Lower lobe of right lung (tissue), 2 donors: ENCODE measurements around the gene TMEM150C. TPM values are rescaled to one million over a fixed set of nuclear protein-coding genes. Genes with fewer than 3 reads are reported as not detected.

Experiments
- ATAC-seq, 2 donors: fragments of 200-7000 bp; cut with Tn5 transposase; one replicate each; pipeline ENCODE4 v1.9.1; 2020 to 2022; ENCODE audit warnings: mild to moderate bottlenecking in 2 of 2, moderate library complexity in 2 of 2
- DNase-seq: peaks from one replicate; pipeline ENCODE4 v3.0.0-alpha.2; 2020
- H3K27ac ChIP-seq: fragments of 200-600 bp; one replicate; pipeline ENCODE4 v1.8.0; 2022
- H3K27me3 ChIP-seq: fragments of 200-600 bp; one replicate; pipeline ENCODE4 v1.8.0; 2022; ENCODE audit warnings: low read depth
- H3K36me3 ChIP-seq: fragments of 200-600 bp; one replicate; pipeline ENCODE4 v1.8.0; 2022; ENCODE audit warnings: mild to moderate bottlenecking
- H3K4me1 ChIP-seq: fragments of 200-600 bp; one replicate; pipeline ENCODE4 v1.8.0; 2022
- H3K4me3 ChIP-seq: fragments of 200-600 bp; one replicate; pipeline ENCODE4 v1.8.0; 2022; ENCODE audit warnings: mild to moderate bottlenecking
- H3K9me3 ChIP-seq: fragments of 200-600 bp; one replicate; pipeline ENCODE4 v1.8.0; 2022
- intact Hi-C: fragments of 100-400 bp; cut with DNase I; formaldehyde crosslinking; loops from one replicate; pipeline ENCODE4 v1.11.0; 2022
- total RNA-seq: library from RNA; stranded (reverse); fragmentation: NEBNext Ultra II Directional; extraction: Animal tissue kit (Norgen Biotek cat#: 25700); gene quantifications from one replicate; pipeline ENCODE4 v1.2.1, GENCODE V29; 2021
- TF ChIP-seq, protein P1 (sequence below): fragments of 200-600 bp; IDR thresholded peaks from one replicate; pipeline ENCODE4 v1.8.0; 2022; ENCODE audit warnings: antibody characterized with exemption, mild to moderate bottlenecking
- donor health status: DM: no; HTN: yes; CAD: no; lungs with severe emphysema.

TMEM150C gene
- total RNA-seq, 1 donor from 2014 or later, result 6.9 TPM

DNA sequence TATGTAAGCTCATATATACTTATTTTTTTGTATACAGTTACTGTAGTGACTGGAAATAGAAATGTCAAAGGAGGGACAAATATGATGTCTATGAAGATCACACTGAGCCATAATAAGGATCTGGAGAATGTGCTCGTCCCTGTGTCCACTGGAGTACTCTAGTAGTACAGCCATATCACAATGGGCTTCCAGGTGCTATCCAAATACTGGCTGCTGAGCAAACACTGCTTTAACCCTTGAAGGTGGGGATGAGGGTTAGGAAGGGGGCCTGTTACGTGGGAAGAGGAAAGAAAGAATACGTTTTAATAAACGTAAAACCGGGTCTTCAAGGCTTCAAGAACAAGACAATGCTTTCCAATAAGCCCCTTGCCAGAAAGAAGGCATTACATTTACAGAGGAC, 29.8 kb upstream of the TMEM150C start:
- Histone ChIP-seq H3K4me1 (no peaks in the 10 kb centered on the region), H3K27ac (no peak overlapping the region), H3K27me3 (no peaks in the 10 kb centered on the region), H3K4me3 (no peak overlapping the region), H3K9me3 (no peaks in the 10 kb centered on the region), H3K36me3 (no peaks in the 10 kb centered on the region)
- intact Hi-C loops, result no loop called here
- TF ChIP-seq, protein P1, sequence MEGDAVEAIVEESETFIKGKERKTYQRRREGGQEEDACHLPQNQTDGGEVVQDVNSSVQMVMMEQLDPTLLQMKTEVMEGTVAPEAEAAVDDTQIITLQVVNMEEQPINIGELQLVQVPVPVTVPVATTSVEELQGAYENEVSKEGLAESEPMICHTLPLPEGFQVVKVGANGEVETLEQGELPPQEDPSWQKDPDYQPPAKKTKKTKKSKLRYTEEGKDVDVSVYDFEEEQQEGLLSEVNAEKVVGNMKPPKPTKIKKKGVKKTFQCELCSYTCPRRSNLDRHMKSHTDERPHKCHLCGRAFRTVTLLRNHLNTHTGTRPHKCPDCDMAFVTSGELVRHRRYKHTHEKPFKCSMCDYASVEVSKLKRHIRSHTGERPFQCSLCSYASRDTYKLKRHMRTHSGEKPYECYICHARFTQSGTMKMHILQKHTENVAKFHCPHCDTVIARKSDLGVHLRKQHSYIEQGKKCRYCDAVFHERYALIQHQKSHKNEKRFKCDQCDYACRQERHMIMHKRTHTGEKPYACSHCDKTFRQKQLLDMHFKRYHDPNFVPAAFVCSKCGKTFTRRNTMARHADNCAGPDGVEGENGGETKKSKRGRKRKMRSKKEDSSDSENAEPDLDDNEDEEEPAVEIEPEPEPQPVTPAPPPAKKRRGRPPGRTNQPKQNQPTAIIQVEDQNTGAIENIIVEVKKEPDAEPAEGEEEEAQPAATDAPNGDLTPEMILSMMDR, result no peak
- DNase-seq (no peak), ATAC-seq (no peak)

DNA sequence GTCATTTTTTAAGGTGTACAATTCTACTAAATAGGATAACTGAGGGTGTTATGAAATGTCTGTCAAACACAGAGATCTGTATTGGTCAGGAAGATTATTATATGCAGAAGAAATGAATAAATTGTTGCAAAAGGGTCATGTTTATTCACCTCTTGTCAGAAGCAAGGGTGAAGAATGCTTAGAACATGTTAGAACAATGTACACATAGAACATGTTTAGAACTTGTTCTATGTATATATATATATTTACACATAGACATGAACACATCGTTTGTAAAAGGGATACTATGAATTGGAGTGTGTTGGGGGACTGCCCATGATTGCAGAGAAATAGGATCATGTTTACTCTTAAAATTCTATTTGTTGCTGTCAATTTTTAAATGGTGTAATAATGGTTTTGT, 28.0 kb upstream of the TMEM150C start:
- Histone ChIP-seq H3K27ac (no peak overlapping the region), H3K4me3 (no peak overlapping the region), H3K36me3 (no peaks in the 10 kb centered on the region), H3K4me1 (no peaks in the 10 kb centered on the region), H3K27me3 (no peaks in the 10 kb centered on the region), H3K9me3 (no peaks in the 10 kb centered on the region)
- ATAC-seq, result no peak
- TF ChIP-seq, protein P1, result no peak
- intact Hi-C loops, result no loop called here
- DNase-seq, result no peak

DNA sequence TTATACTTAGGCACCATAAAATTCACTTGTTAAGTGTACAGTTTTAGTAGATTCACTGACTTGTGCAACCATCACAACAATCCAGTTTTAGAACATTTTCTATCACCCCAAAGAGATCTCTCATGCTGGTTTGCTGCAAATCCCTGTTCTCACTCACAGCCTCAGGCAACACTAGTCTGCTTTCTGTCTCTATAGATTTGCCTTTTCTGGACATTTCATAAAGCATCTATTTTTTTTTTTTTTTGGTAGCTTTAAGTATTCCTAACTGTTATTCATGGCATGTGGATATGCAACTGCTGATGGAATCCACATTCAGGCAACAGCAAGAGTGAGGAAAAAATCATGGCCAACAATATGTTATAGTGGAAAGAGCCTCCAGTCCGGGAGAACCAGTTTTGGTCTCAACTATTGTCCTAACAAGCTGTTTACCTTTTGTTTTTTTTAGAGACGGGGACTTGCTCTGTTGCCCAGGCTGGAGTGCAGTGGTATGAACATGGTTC, 27.0 kb upstream of the TMEM150C start:
- no peak overlapping the region for H3K27ac ChIP-seq
- no peak overlapping the region for H3K4me3 ChIP-seq
- no peaks in the 10 kb centered on the region for H3K36me3 ChIP-seq
- DNase-seq, result no peak
- no peaks in the 10 kb centered on the region for H3K9me3 ChIP-seq
- H3K4me1 ChIP-seq, result no peaks in the 10 kb centered on the region
- intact Hi-C loops, result no loop called here
- TF ChIP-seq, protein P1, result no peak
- no peaks in the 10 kb centered on the region for H3K27me3 ChIP-seq
- ATAC-seq, result no peak

DNA sequence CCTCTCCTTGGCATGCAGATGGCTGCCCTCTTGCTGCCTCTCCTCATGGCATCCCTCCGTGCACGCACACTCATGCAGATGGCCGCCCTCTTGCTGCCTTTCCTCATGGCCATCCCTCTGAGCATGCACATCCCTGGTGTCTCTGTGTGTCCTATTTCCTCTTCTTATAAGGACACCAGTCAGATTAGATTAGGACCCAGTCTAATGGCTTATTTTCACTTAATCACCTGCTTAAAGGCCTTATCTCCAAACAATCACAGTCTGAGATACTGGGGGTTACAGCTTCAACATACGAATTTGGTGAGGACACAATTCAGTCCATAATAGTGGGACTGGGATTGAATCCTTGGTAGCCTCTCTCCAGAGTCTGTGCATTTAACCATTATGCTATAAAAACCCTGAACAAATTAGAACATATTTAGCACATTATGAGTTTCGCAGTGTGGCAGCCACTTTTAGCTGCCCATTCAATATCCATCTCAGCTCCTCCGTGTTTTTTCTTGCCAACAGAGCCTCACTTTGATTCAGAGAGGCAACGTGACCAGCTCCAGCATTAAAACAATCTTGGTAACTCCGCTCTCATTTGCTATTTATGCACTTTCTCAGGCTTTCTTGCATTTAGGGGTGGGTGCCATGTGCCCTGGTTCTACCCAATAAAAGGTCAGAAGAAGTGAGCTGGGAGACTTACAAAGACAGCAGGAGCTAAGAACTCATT, 26.2 kb upstream of the TMEM150C start:
- TF ChIP-seq, protein P1, result no peak
- Histone ChIP-seq H3K36me3 (no peaks in the 10 kb centered on the region), H3K4me1 (no peaks in the 10 kb centered on the region), H3K27ac (no peak overlapping the region), H3K9me3 (no peaks in the 10 kb centered on the region), H3K27me3 (no peaks in the 10 kb centered on the region), H3K4me3 (no peak overlapping the region)
- ATAC-seq, result no peak
- DNase-seq, result no peak
- intact Hi-C loops, result no loop called here

DNA sequence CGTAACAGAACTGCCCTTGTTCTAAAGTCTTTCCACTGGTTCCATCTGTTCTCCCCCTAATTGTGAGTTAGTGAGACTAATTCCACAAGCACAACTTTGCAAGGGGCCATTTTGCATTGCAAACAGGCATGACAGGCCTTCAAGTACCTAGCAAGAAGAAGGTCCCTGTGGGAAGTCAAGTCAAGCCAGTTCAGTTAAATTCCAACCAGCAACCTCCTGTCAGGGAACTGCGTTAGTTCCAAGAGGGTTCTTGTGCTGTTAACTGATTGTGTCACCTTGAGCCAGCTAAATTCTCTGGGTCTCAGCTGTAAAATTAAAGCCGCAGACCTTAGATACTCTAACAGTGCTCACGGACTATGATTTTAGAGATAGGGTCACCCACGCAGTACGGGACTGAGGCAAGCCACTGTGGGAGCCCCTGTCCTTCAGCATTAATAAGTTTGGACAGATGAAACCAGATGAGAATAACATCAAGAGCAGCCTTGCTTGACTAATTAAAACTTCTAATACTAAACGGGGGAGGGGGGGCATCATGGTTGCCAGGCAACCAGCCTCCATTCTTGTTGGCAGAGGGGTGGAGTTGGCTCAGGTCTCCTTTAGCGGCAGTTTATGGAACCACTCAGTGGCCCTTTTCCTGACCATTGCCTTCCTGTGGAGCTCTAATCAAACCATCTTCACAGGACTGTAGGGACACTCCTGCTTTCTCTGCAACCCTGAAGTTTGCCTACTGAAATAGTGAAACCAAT, 24.1 kb upstream of the TMEM150C start:
- Histone ChIP-seq H3K27ac (no peak overlapping the region), H3K36me3 (no peaks in the 10 kb centered on the region), H3K27me3 (no peaks in the 10 kb centered on the region), H3K4me3 (no peak overlapping the region), H3K4me1 (no peaks in the 10 kb centered on the region), H3K9me3 (no peaks in the 10 kb centered on the region)
- DNase-seq, result no peak
- ATAC-seq, result no peak
- intact Hi-C loops, result no loop called here
- TF ChIP-seq, protein P1, result no peak
